ENCODE measurements around the gene ADGRB2. TPM values are rescaled to one million over a fixed set of nuclear protein-coding genes. Genes with fewer than 3 reads are reported as not detected.

The ADGRB2 gene
- total and polyA plus RNA-seq, 5 experiments from 2014 or later = 0.05 to 0.18 (median 0.10) TPM; not detected in 2

- peaks cover 31 to 55% (median 46%) of the 10 kb centered on the region in 5 donors for H3K27me3 Mint-ChIP-seq
- H3K9me3 Mint-ChIP-seq = no peaks in the 10 kb centered on the region
- H3K27ac Mint-ChIP-seq = peak within 1 kb of the TSS in 2 of 10 donors; percentile 20 to 57
- peaks cover 33 to 62% (median 50%) of the 10 kb centered on the region in 4 donors for H3K4me1 Mint-ChIP-seq
- POLR2A ChIA-PET = no interaction called here
- ATAC-seq (peak in 1 of 2 donors; percentile 55), DNase-seq (no peak)
- H3K36me3 Mint-ChIP-seq = no peaks in the 10 kb centered on the region
- H3K4me3 Mint-ChIP-seq = peak within 1 kb of the TSS; percentile 13 to 71 (median 39)
Measured at GRCh38 chr1:31703431-31704270, 60.5 kb downstream of the ADGRB2 start, which contains the start of gene COL16A1. Gene COL16A1 (minus strand): TSS chr1:31704017. CDS start chr1:31702193, 1,824 bp downstream.

- Mint-ChIP-seq H3K27ac (peak overlapping the region in 1 of 10 donors; percentile 57), H3K27me3 (peaks cover 25 to 48% (median 41%) of the 10 kb centered on the region in 5 donors), H3K9me3 (no peaks in the 10 kb centered on the region), H3K36me3 (no peaks in the 10 kb centered on the region), H3K4me1 (peaks cover 29 to 56% (median 47%) of the 10 kb centered on the region in 4 donors), H3K4me3 (no peak overlapping the region)
- no peak for DNase-seq
- POLR2A ChIA-PET = no interaction called here
- ATAC-seq = no peak
Measured at GRCh38 chr1:31702836-31703404, 61.2 kb downstream of the ADGRB2 start.

DNA sequence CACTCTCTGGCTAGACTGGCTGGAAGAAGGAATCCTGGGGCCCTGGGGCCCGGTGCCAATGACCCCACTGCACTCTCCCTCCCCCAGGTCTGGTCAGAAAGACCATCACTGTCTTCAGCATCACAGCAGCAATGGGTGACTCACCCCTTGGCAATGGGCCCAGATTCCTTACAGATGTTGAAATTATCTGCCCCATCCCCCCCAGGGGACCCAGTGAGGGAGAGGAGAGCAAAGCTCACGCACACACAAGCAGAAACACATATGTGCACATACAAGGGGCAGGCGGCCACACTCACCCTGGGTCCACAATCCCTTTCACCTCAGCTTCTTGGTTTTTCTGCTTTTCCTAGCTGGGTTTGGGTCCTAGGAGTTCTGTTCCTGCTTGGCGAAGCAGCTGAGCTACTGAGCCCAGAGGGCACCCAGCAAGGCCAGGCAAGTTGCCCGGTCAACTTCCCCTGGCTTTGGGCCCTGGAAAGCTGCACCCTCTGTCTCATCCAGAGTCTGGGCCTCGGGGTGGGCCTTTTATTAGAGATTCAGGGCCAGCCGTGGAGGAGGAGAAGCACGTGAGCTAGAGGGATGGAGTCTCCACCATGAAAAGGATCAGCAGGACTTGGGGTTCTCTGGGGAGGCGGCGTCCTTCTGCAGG lies 62.9 kb downstream of the ADGRB2 start:
- peaks cover 14 to 32% (median 27%) of the 10 kb centered on the region in 5 donors for H3K27me3 Mint-ChIP-seq
- ATAC-seq (no peak), DNase-seq (no peak)
- H3K4me1 Mint-ChIP-seq = peaks cover 25 to 45% (median 42%) of the 10 kb centered on the region in 4 donors
- POLR2A ChIA-PET = no interaction called here
- peak overlapping the region in 1 of 10 donors; percentile 14 for H3K4me3 Mint-ChIP-seq
- H3K27ac Mint-ChIP-seq = peak overlapping the region in 1 of 10 donors; percentile 30
- H3K36me3 Mint-ChIP-seq = no peaks in the 10 kb centered on the region
- no peaks in the 10 kb centered on the region for H3K9me3 Mint-ChIP-seq

- ATAC-seq = no peak
- no peak for DNase-seq
- no peaks in the 10 kb centered on the region for H3K36me3 Mint-ChIP-seq
- no peaks in the 10 kb centered on the region for H3K9me3 Mint-ChIP-seq
- H3K27me3 Mint-ChIP-seq = peaks cover 9 to 26% (median 21%) of the 10 kb centered on the region in 5 donors
- POLR2A ChIA-PET = no interaction called here
- H3K4me3 Mint-ChIP-seq = no peak overlapping the region
- peak overlapping the region in 6 of 10 donors; percentile 27 to 87 (median 62) for H3K27ac Mint-ChIP-seq
- peaks cover 25 to 39% (median 37%) of the 10 kb centered on the region in 4 donors for H3K4me1 Mint-ChIP-seq
Measured at GRCh38 chr1:31700468-31701090, 63.6 kb downstream of the ADGRB2 start.

GRCh38 chr1:31699341-31699891 lies 64.7 kb downstream of the ADGRB2 start:
- DNase-seq (peak in 2 of 10 donors; percentile 15 to 38), ATAC-seq (peak in 1 of 2 donors; percentile 62)
- H3K4me1 Mint-ChIP-seq = peaks cover 17 to 29% (median 26%) of the 10 kb centered on the region in 4 donors
- H3K9me3 Mint-ChIP-seq = no peaks in the 10 kb centered on the region
- no peaks in the 10 kb centered on the region for H3K36me3 Mint-ChIP-seq
- peaks cover 1 to 14% (median 9%) of the 10 kb centered on the region in 5 donors for H3K27me3 Mint-ChIP-seq
- peak overlapping the region in 2 of 10 donors; percentile 31 to 57 for H3K4me3 Mint-ChIP-seq
- POLR2A ChIA-PET = no interaction called here
- peak overlapping the region in 5 of 10 donors; percentile 7 to 80 (median 71) for H3K27ac Mint-ChIP-seq

DNA sequence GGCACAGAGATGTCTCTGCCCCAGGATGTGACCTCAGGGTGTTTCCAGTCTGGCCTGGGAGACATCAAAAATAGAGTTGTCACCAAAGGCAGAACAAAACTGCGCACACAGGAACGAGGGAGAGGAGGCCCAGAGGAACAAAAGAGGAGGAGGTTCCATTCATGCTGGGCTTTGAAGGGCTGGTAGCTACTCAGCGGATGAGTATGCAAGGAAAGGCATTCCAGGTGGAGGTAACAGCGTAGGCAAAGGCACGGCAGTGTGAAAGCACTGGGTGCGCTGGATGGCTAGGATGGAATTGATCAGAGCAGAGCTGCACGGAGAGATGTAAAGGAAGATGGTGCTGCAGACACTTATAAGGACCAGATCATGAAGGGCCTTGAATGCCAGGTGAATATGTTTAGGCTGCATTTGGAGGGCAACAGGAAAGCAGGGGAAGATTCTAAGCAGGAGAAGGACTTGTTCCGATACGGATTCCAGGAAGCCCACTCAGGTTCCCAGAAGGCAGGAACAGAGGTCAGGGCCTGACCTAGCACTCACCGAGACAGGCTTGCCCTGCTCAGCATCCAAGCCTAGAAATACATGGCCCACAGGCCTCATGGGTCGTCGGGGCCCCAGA lies 66.7 kb downstream of the ADGRB2 start:
- no peak overlapping the region for H3K27ac Mint-ChIP-seq
- no peak overlapping the region for H3K4me3 Mint-ChIP-seq
- no peaks in the 10 kb centered on the region for H3K9me3 Mint-ChIP-seq
- DNase-seq (no peak), ATAC-seq (no peak)
- H3K27me3 Mint-ChIP-seq = peaks cover 0 to 4% (median 0%) of the 10 kb centered on the region in 5 donors
- H3K4me1 Mint-ChIP-seq = peaks cover 16 to 26% (median 23%) of the 10 kb centered on the region in 4 donors
- POLR2A ChIA-PET = no interaction called here
- H3K36me3 Mint-ChIP-seq = no peaks in the 10 kb centered on the region

- Mint-ChIP-seq H3K9me3 (no peaks in the 10 kb centered on the region), H3K27ac (no peak overlapping the region), H3K36me3 (no peaks in the 10 kb centered on the region), H3K27me3 (peaks cover 0 to 3% (median 0%) of the 10 kb centered on the region in 5 donors), H3K4me1 (peaks cover 16 to 26% (median 23%) of the 10 kb centered on the region in 4 donors), H3K4me3 (no peak overlapping the region)
- ATAC-seq (no peak), DNase-seq (no peak)
- POLR2A ChIA-PET = interaction anchor here (0.7 kb wide), 1 partner anchor 1477 kb away, joined by 3 read pairs; no protein-coding TSS in a partner anchor
Measured at GRCh38 chr1:31696242-31696641, 67.9 kb downstream of the ADGRB2 start.

- ATAC-seq (no peak), DNase-seq (no peak)
- H3K36me3 Mint-ChIP-seq = no peaks in the 10 kb centered on the region
- no peak overlapping the region for H3K27ac Mint-ChIP-seq
- no peak overlapping the region for H3K4me3 Mint-ChIP-seq
- POLR2A ChIA-PET = no interaction called here
- H3K4me1 Mint-ChIP-seq = peaks cover 11 to 18% (median 15%) of the 10 kb centered on the region in 4 donors
- peaks cover 0 to 3% (median 0%) of the 10 kb centered on the region in 5 donors for H3K27me3 Mint-ChIP-seq
- H3K9me3 Mint-ChIP-seq = no peaks in the 10 kb centered on the region
Measured at GRCh38 chr1:31695327-31695726, 68.8 kb downstream of the ADGRB2 start.

DNA sequence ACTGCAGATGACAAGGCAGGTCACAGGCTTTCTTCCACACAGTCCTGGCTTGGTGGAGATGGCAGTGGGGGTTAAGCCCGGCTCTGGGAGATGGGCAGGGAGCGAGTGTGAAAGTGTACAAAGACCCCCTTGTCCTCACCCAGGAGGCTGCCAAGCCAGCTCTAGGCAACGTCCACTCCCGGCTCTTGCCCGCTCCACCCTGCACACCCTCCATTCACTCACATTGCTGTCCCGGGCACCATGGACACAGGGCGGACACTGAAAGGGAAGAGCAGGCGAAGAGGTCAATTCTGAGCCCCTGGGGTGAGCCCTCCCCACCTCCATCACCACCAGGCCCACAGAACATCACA lies 69.2 kb downstream of the ADGRB2 start:
- DNase-seq (no peak), ATAC-seq (no peak)
- Mint-ChIP-seq H3K9me3 (no peaks in the 10 kb centered on the region), H3K4me3 (no peak overlapping the region), H3K27ac (peak overlapping the region in 1 of 10 donors; percentile 50), H3K4me1 (peaks cover 11 to 14% (median 13%) of the 10 kb centered on the region in 4 donors), H3K27me3 (peaks cover 0 to 3% (median 0%) of the 10 kb centered on the region in 5 donors), H3K36me3 (no peaks in the 10 kb centered on the region)
- POLR2A ChIA-PET = no interaction called here

DNA sequence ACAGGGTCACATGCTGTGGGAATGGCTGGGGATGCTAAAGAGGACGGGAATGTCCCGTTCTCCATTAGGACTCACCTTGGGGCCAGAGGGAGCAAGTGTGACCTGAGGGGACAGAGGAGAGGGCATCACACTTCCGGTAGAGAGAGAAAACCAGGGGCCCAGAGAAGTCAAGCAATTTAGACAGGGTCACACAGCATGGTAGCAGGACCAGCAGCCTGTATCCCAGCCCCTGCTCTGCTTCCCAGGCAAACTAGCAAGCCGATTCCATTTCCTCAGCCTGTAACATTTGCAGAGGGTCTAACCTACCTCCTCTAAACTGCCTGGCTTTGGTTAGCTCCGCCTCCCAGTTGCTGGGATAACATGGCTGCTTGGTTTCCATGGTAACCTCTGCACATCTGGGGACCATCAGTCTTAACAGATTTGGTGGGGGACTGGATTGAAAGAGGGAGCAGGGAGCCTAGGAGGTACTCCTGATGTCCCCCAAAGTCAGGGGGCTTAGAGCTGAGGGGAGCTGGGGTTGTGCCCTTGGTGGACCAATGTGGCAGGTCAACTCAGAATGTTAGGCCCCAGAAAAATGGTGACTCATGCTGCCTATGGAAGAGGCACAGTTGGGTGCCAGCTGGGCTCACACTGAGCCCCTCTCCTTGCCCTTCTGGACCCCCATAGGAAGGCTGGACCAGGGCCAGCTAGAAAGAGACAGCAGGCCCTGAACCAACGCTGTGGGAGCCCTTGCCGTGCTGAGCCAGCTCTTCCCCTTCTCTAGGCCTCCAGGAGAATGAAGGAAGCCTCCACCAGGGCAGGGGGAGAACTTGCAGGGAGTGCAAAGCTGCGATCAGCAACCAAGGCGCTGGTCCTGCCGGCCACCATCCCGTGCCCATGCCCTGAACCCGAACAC lies 69.8 kb downstream of the ADGRB2 start:
- ATAC-seq (no peak), DNase-seq (no peak)
- Mint-ChIP-seq H3K4me3 (no peak overlapping the region), H3K4me1 (peaks cover 6 to 8% (median 7%) of the 10 kb centered on the region in 4 donors), H3K36me3 (no peaks in the 10 kb centered on the region), H3K27me3 (peaks cover 0 to 3% (median 0%) of the 10 kb centered on the region in 5 donors), H3K27ac (peak overlapping the region in 1 of 10 donors; percentile 50), H3K9me3 (no peaks in the 10 kb centered on the region)
- POLR2A ChIA-PET = no interaction called here

DNA sequence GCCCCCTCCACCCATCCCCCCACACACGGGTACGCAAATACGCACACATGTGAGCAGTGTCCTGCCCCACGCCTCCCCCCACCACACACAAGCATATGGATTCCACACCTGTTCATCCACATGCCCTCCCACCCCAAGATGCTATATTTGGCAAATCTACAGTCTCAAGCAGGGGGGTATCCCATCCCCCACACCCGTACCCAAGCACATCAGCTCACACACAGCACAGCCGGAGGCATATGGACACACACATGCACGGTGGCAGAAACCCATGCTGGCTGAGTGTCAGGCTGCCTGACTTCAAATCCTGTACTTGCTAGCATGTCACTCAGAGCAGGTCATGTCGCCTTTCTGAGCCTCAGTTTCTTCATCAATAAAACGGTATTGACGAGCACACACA lies 70.9 kb downstream of the ADGRB2 start:
- Mint-ChIP-seq H3K4me3 (no peak overlapping the region), H3K4me1 (peaks cover 0 to 3% (median 1%) of the 10 kb centered on the region in 4 donors), H3K9me3 (no peaks in the 10 kb centered on the region), H3K27me3 (peaks cover 0 to 3% (median 0%) of the 10 kb centered on the region in 5 donors), H3K36me3 (no peaks in the 10 kb centered on the region), H3K27ac (no peak overlapping the region)
- no peak for DNase-seq
- POLR2A ChIA-PET = no interaction called here
- no peak for ATAC-seq

Data from naive thymus-derived CD8-positive, alpha-beta T cell (primary cell).